ENCODE measurements around the gene GABRB1.

DNA sequence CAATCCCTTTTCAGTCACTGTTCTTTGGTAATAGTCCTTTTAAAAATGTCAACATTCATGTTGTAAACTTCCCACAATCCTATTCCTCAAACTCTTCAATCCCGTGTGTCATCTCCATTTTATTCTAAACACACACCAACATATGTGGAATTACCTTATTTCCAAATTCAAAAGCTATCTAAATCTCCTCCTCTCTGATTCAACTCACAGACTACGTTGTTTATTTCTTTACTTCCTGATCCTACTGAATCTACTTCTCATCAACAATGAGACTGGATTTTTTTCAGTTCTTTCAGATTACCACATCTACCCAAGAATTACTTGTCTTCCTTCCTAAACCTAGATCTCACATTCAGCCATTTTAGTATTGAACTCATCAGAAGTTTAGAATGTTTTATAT is 188.2 kb downstream of the GABRB1 start:
- TF ChIP-seq POLR2A (IDR thresholded peaks at IDR 0.05; ENCODE audit: low read length) (no peak), SMC3 (IDR thresholded peaks at IDR 0.05) (no peak), ZSCAN20 (CRISPR knock-in tag; IDR thresholded peaks at IDR 0.05) (no peak), EP300 (IDR thresholded peaks at IDR 0.05) (no peak), POLR2AphosphoS2 (conservative IDR thresholded peaks at IDR 0.05; ENCODE audit: low read length) (no peak), ESRRA (IDR thresholded peaks at IDR 0.05; ENCODE audit: borderline replicate concordance, low read length) (no peak), KDM1A (IDR thresholded peaks at IDR 0.05; ENCODE audit: low read depth) (no peak), JUN (IDR thresholded peaks at IDR 0.05) (no peak), MYC (IDR thresholded peaks at IDR 0.05; ENCODE audit: borderline replicate concordance, low read length) (no peak), RFX5 (IDR thresholded peaks at IDR 0.05) (no peak)
- TF ChIP-seq, protein P1, sequence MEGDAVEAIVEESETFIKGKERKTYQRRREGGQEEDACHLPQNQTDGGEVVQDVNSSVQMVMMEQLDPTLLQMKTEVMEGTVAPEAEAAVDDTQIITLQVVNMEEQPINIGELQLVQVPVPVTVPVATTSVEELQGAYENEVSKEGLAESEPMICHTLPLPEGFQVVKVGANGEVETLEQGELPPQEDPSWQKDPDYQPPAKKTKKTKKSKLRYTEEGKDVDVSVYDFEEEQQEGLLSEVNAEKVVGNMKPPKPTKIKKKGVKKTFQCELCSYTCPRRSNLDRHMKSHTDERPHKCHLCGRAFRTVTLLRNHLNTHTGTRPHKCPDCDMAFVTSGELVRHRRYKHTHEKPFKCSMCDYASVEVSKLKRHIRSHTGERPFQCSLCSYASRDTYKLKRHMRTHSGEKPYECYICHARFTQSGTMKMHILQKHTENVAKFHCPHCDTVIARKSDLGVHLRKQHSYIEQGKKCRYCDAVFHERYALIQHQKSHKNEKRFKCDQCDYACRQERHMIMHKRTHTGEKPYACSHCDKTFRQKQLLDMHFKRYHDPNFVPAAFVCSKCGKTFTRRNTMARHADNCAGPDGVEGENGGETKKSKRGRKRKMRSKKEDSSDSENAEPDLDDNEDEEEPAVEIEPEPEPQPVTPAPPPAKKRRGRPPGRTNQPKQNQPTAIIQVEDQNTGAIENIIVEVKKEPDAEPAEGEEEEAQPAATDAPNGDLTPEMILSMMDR (IDR thresholded peaks at IDR 0.05), result no peak
- TF ChIP-seq, protein P2, sequence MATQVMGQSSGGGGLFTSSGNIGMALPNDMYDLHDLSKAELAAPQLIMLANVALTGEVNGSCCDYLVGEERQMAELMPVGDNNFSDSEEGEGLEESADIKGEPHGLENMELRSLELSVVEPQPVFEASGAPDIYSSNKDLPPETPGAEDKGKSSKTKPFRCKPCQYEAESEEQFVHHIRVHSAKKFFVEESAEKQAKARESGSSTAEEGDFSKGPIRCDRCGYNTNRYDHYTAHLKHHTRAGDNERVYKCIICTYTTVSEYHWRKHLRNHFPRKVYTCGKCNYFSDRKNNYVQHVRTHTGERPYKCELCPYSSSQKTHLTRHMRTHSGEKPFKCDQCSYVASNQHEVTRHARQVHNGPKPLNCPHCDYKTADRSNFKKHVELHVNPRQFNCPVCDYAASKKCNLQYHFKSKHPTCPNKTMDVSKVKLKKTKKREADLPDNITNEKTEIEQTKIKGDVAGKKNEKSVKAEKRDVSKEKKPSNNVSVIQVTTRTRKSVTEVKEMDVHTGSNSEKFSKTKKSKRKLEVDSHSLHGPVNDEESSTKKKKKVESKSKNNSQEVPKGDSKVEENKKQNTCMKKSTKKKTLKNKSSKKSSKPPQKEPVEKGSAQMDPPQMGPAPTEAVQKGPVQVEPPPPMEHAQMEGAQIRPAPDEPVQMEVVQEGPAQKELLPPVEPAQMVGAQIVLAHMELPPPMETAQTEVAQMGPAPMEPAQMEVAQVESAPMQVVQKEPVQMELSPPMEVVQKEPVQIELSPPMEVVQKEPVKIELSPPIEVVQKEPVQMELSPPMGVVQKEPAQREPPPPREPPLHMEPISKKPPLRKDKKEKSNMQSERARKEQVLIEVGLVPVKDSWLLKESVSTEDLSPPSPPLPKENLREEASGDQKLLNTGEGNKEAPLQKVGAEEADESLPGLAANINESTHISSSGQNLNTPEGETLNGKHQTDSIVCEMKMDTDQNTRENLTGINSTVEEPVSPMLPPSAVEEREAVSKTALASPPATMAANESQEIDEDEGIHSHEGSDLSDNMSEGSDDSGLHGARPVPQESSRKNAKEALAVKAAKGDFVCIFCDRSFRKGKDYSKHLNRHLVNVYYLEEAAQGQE (IDR thresholded peaks at IDR 0.05), result no peak
